ENCODE results near the gene DCLK2. TPM values are rescaled to one million over a fixed set of nuclear protein-coding genes. Genes with fewer than 3 reads are reported as not detected.

The DCLK2 gene
- total RNA-seq, 1 experiment from 2014 or later = 2.9 TPM

DNA sequence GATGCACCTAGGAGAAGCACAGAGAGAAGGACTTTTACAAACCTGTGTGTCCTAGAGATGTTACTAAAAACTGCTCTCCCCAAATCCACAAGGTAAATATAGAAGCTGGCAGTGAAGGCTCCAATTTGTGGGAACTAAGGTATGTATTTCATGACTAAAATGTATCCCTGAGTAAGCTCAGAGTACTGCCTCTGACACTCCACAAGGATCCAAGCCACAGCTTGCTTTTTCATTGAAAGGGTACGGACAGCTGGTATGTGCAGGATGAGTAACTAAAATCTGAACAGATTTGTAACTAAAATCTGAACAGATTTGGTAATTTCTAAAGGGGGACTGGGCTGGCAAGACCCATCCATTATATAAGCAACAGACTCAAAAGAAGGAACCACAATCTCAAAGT lies 187.6 kb downstream of the DCLK2 start:
- no peak for DNase-seq
- TF ChIP-seq, protein P1, sequence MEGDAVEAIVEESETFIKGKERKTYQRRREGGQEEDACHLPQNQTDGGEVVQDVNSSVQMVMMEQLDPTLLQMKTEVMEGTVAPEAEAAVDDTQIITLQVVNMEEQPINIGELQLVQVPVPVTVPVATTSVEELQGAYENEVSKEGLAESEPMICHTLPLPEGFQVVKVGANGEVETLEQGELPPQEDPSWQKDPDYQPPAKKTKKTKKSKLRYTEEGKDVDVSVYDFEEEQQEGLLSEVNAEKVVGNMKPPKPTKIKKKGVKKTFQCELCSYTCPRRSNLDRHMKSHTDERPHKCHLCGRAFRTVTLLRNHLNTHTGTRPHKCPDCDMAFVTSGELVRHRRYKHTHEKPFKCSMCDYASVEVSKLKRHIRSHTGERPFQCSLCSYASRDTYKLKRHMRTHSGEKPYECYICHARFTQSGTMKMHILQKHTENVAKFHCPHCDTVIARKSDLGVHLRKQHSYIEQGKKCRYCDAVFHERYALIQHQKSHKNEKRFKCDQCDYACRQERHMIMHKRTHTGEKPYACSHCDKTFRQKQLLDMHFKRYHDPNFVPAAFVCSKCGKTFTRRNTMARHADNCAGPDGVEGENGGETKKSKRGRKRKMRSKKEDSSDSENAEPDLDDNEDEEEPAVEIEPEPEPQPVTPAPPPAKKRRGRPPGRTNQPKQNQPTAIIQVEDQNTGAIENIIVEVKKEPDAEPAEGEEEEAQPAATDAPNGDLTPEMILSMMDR (IDR thresholded peaks at IDR 0.05; ENCODE audit: insufficient read depth in 1 of 2, low read depth in 1 of 2, low read length in 1 of 2, severe bottlenecking in 1 of 2, unreplicated experiment in 1 of 2) = no peak
- BruUV-seq (replicated peaks) = no TSS peak
- ChIA-PET CTCF (no interaction called here), POLR2A (no interaction called here)
- Histone ChIP-seq H3K9me3 (no peaks in the 10 kb centered on the region), H3K4me1 (peaks cover 4% of the 10 kb centered on the region; the same call in 1 of the 2 replicates), H3K4me3 (ENCODE audit: low read depth, low read length) (no peak overlapping the region), H3K27me3 (replicated peaks; ENCODE audit: control insufficient read depth, insufficient read depth, low read length) (no peaks in the 10 kb centered on the region), H3K36me3 (ENCODE audit: control insufficient read depth, insufficient read depth, low read length) (peaks cover 4% of the 10 kb centered on the region)
- Mint-ChIP-seq H3K27ac (ENCODE audit: unreplicated experiment) (no peak overlapping the region), H3K36me3 (ENCODE audit: insufficient read depth, unreplicated experiment) (peaks cover 16% of the 10 kb centered on the region), H3K4me1 (ENCODE audit: low read depth, unreplicated experiment) (peaks cover 6% of the 10 kb centered on the region), H3K4me3 (ENCODE audit: unreplicated experiment) (no peak overlapping the region), H3K27me3 (ENCODE audit: insufficient read depth, unreplicated experiment) (no peaks in the 10 kb centered on the region), H3K9me3 (ENCODE audit: unreplicated experiment) (no peaks in the 10 kb centered on the region)
- intact Hi-C loops (cut with micrococcal nuclease; ENCODE audit: unreplicated experiment) = no loop called here

DNA sequence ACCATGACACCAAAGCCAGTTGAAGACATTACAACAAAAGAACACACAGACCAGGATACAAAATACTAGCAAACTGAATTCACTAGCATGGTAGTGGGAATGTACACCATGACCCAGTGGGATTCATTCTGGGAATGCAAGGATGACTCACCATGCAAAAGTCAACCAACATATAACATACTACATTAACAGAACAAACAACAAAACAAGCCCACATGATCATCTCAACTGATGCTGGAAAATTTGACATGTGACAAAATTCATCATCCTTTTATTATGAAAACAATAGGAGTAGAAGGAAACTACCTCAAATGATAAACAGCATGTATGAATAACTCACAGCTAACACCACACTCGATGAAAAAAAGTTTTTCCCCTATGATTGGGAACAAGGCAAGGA lies 190.2 kb downstream of the DCLK2 start:
- Histone ChIP-seq H3K27me3 (replicated peaks; ENCODE audit: control insufficient read depth, insufficient read depth, low read length) (no peaks in the 10 kb centered on the region), H3K4me1 (peaks cover 4% of the 10 kb centered on the region; the same call in 1 of the 2 replicates), H3K4me3 (ENCODE audit: low read depth, low read length) (no peak overlapping the region), H3K36me3 (ENCODE audit: control insufficient read depth, insufficient read depth, low read length) (no peaks in the 10 kb centered on the region), H3K9me3 (no peaks in the 10 kb centered on the region)
- no peaks in the 10 kb centered on the region for H3K9me3 Mint-ChIP-seq (ENCODE audit: unreplicated experiment)
- ChIA-PET CTCF (no interaction called here), POLR2A (no interaction called here)
- no peaks in the 10 kb centered on the region for H3K27me3 Mint-ChIP-seq (ENCODE audit: insufficient read depth, unreplicated experiment)
- no peak overlapping the region for H3K4me3 Mint-ChIP-seq (ENCODE audit: unreplicated experiment)
- peaks cover 17% of the 10 kb centered on the region for H3K36me3 Mint-ChIP-seq (ENCODE audit: insufficient read depth, unreplicated experiment)
- no peak overlapping the region for H3K27ac Mint-ChIP-seq (ENCODE audit: unreplicated experiment)
- intact Hi-C loops (cut with micrococcal nuclease; ENCODE audit: unreplicated experiment) = no loop called here
- no peak for DNase-seq
- TF ChIP-seq, protein P1 (IDR thresholded peaks at IDR 0.05; ENCODE audit: insufficient read depth in 1 of 2, low read depth in 1 of 2, low read length in 1 of 2, severe bottlenecking in 1 of 2, unreplicated experiment in 1 of 2) = no peak
- no TSS peak for BruUV-seq (replicated peaks)
- peaks cover 6% of the 10 kb centered on the region for H3K4me1 Mint-ChIP-seq (ENCODE audit: low read depth, unreplicated experiment)

DNA sequence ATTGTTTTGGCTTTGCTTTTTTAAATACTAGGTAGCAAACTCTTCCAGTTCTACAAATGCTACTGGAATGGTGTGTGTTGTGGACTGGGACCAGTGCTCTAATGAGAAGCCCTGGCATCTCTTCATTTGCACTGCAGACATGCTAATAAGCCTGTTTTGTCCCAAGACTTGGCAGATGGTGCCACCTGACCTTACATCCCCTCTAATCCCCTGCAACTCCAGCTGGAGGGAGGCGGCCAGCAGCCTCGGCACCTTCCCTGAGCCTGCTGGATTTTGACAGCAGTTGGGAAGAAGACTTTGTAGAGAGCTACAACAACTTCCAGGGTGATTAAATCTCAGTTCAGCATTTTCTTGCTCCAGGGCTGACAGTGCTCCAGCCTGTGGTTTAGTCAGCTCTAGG lies 200.0 kb downstream of the DCLK2 start:
- Histone ChIP-seq H3K4me3 (ENCODE audit: low read depth, low read length) (no peak overlapping the region), H3K27me3 (replicated peaks; ENCODE audit: control insufficient read depth, insufficient read depth, low read length) (no peaks in the 10 kb centered on the region), H3K4me1 (no peaks in the 10 kb centered on the region), H3K36me3 (ENCODE audit: control insufficient read depth, insufficient read depth, low read length) (no peaks in the 10 kb centered on the region; the same call in 1 of the 2 replicates), H3K9me3 (no peaks in the 10 kb centered on the region)
- H3K4me1 Mint-ChIP-seq (ENCODE audit: low read depth, unreplicated experiment) = no peaks in the 10 kb centered on the region
- DNase-seq = no peak
- H3K9me3 Mint-ChIP-seq (ENCODE audit: unreplicated experiment) = no peaks in the 10 kb centered on the region
- no TSS peak for BruUV-seq (replicated peaks)
- intact Hi-C loops (cut with micrococcal nuclease; ENCODE audit: unreplicated experiment) = no loop called here
- POLR2A ChIA-PET = no interaction called here
- no peak overlapping the region for H3K27ac Mint-ChIP-seq (ENCODE audit: unreplicated experiment)
- TF ChIP-seq, protein P1 (IDR thresholded peaks at IDR 0.05; ENCODE audit: insufficient read depth in 1 of 2, low read depth in 1 of 2, low read length in 1 of 2, severe bottlenecking in 1 of 2, unreplicated experiment in 1 of 2) = no peak
- no peak overlapping the region for H3K4me3 Mint-ChIP-seq (ENCODE audit: unreplicated experiment)
- no peaks in the 10 kb centered on the region for H3K27me3 Mint-ChIP-seq (ENCODE audit: insufficient read depth, unreplicated experiment)
- H3K36me3 Mint-ChIP-seq (ENCODE audit: insufficient read depth, unreplicated experiment) = peaks cover 35% of the 10 kb centered on the region
- CTCF ChIA-PET = no interaction called here
